ENCODE measurements around the gene C2CD2.

The C2CD2 gene

DNA sequence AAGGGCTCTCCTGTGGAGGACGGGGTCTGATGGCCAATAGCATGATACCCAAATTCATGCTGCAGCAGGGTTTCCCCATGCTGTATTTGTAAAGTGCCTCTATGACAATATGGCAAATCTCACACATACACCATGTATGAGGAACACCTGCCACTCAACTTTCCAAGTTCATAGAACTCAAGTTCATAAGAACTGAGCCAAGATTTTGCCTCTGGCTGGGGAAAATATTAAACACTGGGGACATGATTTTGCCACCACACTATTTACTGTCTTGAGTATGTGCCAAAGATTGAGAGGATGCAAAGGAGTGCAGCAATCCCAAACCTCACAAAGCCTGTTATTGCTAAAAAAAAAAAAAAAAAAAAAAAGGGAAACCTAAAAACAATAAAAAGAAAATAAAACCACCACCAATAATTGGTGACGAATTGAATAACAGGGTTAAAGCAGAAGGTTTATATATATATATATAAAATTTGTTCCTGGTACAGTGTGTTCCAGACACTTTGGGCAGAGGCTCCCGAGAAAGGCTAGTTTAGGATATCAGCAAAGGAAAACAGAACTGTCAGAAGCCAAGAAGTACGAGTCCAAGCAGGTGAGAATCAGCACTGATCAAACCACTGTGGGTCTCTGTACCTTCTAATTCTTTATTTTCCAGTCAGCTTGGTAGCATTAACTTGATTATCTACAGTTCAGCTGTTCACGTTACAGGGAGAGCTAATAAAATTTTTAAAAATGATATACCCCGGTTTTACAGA lies 32.0 kb upstream of the C2CD2 start:
- DNase-seq (ENCODE audit: low read depth) = no peak
- H3K4me3 ChIP-seq (ENCODE audit: control insufficient read depth, low read depth, low read length) = no peak overlapping the region
- TF ChIP-seq, protein P1, sequence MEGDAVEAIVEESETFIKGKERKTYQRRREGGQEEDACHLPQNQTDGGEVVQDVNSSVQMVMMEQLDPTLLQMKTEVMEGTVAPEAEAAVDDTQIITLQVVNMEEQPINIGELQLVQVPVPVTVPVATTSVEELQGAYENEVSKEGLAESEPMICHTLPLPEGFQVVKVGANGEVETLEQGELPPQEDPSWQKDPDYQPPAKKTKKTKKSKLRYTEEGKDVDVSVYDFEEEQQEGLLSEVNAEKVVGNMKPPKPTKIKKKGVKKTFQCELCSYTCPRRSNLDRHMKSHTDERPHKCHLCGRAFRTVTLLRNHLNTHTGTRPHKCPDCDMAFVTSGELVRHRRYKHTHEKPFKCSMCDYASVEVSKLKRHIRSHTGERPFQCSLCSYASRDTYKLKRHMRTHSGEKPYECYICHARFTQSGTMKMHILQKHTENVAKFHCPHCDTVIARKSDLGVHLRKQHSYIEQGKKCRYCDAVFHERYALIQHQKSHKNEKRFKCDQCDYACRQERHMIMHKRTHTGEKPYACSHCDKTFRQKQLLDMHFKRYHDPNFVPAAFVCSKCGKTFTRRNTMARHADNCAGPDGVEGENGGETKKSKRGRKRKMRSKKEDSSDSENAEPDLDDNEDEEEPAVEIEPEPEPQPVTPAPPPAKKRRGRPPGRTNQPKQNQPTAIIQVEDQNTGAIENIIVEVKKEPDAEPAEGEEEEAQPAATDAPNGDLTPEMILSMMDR (IDR thresholded peaks at IDR 0.05; ENCODE audit: control insufficient read depth, insufficient read depth, low read depth, low read length, missing control alignments) = no peak

DNA sequence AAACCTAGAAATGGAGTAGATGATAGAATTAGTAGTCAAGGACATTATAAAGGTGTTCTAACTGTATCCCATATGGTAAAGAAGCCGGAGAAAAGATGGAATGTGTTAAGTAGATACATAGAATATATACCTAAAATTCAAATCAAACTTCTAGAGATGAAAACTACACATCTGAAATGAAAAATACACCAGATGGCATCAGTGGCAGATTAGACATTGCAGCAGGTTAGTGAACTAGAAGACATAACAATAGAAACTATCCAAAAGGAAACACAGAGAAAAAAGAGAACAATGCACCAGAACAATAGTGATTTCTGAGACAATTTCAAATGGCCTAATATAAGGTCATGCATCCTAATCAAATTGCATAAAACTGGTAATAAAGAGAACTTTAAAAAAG lies 29.4 kb upstream of the C2CD2 start:
- no peak overlapping the region for H3K4me3 ChIP-seq (ENCODE audit: control insufficient read depth, low read depth, low read length)
- no peak for DNase-seq (ENCODE audit: low read depth)
- TF ChIP-seq, protein P1 (IDR thresholded peaks at IDR 0.05; ENCODE audit: control insufficient read depth, insufficient read depth, low read depth, low read length, missing control alignments) = no peak

DNA sequence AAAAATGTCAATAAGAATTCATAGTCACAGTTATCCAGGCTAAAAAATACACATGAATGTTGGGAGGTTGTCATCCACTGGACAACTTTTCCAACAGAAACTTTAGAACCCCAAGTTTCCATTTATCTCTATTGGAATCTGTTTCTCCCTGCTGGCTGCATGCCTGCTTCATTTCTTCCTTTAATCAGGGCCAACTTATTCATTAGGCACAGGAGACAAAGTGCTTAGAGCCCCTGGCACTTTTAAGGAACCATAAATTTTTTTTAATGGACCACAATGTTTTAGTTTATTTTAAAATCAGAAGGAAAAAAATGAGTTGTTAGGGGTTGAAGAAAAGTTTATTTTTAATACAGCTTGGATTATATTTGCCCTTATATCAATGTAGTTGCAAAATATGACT lies 26.7 kb upstream of the C2CD2 start:
- H3K4me3 ChIP-seq (ENCODE audit: control insufficient read depth, low read depth, low read length) = no peak overlapping the region
- TF ChIP-seq, protein P1 (IDR thresholded peaks at IDR 0.05; ENCODE audit: control insufficient read depth, insufficient read depth, low read depth, low read length, missing control alignments) = no peak
- no peak for DNase-seq (ENCODE audit: low read depth)

DNA sequence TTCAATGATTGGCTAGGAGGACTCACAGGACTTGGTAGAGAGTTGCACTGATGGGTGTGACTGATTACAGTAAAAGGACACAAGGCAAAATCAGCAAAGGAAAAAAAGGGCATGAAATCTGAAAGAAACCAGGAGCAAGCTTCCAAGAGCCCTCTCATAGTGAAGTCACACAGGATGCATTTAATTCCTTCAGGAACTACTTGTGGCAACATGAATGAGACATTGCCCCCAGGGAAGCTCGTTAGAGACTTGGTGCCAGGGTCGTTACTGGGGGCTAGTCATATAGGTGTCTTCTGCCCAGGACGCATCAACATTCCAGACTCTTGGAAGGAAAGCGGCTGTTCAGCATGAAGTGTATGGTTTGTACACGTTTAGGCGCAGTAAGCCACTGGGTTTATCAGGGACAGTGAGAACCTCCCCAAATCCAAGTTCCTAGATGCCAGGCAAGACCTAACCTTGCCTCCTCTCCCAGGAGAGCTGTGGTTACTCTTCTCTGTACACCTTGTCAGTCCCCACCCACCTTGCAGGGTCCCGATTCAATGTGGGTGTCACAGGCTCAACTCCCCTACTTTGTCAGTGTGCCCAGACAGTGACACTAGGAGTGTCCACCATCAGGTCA lies 26.0 kb upstream of the C2CD2 start:
- TF ChIP-seq, protein P1 (IDR thresholded peaks at IDR 0.05; ENCODE audit: control insufficient read depth, insufficient read depth, low read depth, low read length, missing control alignments) = no peak
- no peak overlapping the region for H3K4me3 ChIP-seq (ENCODE audit: control insufficient read depth, low read depth, low read length)
- no peak for DNase-seq (ENCODE audit: low read depth)

DNA sequence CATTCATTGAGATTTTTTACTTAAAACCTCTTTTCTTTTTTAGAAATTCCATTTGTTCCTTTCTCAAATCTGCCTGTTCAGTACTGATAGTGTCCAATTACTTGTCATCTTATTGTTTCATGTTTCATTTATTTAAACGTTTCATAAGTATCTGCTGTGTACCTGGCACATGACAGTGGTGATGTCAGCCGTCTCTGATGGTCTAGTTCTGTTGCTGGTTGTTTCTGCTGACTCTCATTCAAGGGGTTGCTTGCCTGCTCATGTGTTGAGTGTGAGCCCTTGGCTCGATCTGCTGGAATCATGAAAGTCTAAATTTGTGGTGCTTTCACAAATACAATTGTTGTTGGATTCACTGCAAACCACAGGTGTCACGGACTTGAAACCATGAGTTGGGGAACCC lies 25.5 kb upstream of the C2CD2 start:
- DNase-seq (ENCODE audit: low read depth) = no peak
- H3K4me3 ChIP-seq (ENCODE audit: control insufficient read depth, low read depth, low read length) = no peak overlapping the region
- TF ChIP-seq, protein P1 (IDR thresholded peaks at IDR 0.05; ENCODE audit: control insufficient read depth, insufficient read depth, low read depth, low read length, missing control alignments) = no peak

DNA sequence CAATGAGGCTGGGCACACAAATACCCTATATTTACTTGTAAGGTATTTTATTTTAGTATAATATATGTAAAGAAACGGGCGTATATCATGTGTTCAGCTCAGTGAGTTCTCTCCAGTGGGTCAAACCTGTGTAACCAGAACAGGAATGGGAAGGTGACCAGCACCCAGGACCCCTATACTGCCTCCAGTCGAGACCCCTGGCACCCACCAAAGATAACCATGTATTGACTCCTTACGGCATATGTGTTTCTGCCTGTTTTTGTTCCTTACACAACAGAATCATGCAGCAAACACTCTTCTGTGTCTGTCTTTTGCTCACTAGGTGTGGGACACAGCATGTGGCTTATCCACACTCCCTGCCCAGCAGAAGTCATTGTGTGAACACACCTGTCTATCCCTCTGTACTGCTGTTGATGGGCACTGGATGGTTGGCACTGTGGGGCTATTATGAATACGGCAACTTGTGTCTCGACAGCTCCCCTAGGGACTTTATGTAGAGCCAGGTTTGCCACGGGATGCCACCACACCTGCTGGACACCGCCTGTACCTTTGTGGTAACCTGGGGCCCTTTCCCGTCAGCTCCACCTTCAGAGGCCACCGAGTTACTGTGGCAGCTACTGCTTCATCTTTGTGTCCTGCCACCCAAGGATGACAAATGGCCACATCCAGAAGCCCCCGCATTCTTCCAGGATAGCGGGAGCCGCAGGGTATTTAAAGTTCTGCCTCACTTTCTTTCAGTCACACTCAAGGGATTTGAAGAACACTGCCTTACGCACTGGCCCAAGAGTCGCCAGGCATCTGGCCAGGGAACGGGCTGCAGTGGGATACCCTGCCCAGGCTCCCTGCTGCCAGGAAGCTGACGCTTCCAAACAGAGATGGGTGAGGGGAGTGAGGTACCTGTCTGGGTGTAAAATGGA lies 23.5 kb upstream of the C2CD2 start:
- DNase-seq (ENCODE audit: low read depth) = no peak
- TF ChIP-seq, protein P1 (IDR thresholded peaks at IDR 0.05; ENCODE audit: control insufficient read depth, insufficient read depth, low read depth, low read length, missing control alignments) = no peak
- H3K4me3 ChIP-seq (ENCODE audit: control insufficient read depth, low read depth, low read length) = no peak overlapping the region

All from AG09309 (cell line).